Hepatic stellate cell (primary cell): ENCODE results near the gene OR2W3.

Experiments used
- DNase-seq: peaks from one replicate; pipeline ENCODE4 v3.0.0; 2011; ENCODE audit warnings: low spot score

OR2W3 gene

GRCh38 chr1:247895163-247895637 lies at the start of gene OR2W3:
TSS of gene OR2W3 (plus strand) at chr1:247895587. CDS start at chr1:247895587, 0 bp downstream.
- no peak for DNase-seq

DNA sequence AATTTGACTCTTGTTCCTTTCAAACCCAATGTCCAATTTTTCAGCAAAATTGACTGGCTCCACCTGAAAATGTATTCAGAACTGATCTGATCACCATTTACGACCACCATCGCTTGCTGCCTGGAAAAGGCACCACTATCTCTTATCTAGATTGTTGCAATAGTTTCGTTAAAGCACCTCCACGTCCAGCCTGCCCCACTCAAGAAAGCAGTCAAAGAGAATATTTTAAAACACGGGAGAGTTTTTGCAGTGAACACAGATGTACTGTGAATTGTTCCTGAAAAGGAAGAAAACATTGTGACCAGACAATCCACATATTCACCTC lies 49.7 kb upstream of the OR2W3 start:
- no peak for DNase-seq

DNA sequence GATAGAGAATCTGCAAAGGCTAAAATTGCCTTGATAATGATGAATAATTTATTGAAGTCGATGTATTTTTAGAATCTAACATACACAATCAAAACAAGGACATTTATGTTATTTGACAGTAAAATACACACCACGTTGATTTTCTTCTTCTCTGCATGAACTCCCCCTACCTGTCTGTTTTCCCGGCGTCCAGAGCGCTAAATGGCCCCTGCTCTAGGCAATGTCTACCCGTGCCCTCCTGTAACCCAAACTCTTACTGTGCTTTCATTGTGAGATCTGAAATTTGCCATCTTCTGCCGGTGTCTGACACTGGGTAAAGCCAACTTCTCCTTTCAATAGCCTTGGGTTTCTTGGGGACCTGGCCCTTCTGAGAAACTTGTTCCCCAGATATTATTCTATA lies 47.0 kb upstream of the OR2W3 start:
- no peak for DNase-seq

- no peak for DNase-seq
These were observed 45.8 kb upstream of the OR2W3 start for GRCh38 chr1:247849616-247850015.

DNA sequence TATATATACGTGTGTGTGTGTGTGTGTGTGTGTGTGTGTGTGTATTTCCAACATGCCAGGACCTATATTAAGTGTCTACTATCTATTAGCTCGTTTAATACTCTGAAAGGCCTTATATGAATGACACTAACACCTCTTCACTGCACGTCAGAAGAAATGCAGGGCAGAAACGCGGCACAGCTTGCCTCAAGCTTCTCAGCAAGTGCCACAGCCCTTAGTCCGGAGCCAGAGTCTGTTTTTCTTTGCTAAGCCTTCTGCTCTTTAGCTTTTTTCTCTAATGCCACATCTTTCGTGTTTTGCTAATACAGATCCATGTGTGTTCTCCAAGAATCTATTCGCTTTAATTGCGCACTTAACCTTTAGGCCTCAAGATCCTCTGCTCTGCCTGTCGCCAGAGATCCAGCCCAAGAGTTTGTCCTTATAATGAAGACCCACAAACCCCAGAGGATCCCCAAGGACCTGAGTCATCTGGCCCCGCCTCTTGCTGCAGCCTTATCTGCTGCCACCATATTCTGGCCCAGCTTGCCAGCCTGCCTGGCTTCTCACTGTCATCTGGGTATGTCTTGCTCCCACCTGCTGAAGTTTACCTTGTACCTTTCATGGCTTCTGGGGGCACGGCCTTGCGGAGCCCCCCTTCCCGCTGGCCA lies 40.4 kb upstream of the OR2W3 start:
- no peak for DNase-seq

DNA sequence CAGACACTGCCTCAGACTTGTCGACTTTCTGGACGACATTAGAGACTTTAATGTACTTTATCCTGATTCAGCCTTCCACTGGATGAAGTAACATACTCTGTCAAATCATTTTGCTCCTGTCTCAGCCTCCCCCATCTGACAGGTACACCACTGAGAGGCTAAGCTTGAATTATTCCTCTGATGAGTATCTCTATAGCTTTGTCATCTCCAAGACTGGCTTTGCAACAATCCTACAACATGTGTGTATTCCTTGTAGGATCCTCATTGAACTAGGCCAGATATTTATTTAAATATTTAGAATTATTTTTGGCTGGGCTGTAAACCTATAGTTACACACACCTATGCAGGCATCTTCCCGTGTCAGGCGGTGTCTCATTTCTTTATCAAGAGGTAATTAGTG lies 39.5 kb upstream of the OR2W3 start:
- DNase-seq, result no peak

DNA sequence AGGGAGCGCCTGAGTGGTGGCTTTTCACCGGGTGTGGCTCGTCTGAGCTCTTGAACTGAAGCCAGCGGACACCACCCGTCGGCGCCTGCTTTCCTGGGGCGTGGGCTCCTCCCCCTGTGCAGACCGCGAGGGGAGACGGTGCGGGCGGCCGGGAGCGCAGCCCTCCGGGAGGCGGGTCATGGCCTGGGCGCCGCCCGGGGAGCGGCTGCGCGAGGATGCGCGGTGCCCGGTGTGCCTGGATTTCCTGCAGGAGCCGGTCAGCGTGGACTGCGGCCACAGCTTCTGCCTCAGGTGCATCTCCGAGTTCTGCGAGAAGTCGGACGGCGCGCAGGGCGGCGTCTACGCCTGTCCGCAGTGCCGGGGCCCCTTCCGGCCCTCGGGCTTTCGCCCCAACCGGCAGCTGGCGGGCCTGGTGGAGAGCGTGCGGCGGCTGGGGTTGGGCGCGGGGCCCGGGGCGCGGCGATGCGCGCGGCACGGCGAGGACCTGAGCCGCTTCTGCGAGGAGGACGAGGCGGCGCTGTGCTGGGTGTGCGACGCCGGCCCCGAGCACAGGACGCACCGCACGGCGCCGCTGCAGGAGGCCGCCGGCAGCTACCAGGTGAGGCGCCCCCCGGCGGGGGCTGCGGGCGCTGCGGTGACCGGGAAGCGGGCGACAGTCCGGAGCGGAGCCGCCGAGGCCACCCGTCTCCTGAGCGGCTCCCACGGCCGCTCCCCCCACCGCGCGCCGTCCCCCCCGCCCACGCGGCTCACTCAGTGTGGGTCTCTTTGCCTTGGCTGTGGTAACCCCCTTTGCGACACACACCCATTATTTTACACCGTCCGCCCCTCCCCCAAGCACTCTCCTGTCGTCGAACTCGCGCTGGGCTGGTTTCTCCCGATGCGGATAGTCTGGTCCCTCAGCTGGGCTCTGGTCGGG lies 38.1 kb upstream of the OR2W3 start, which contains the start of gene TRIM58:
Gene TRIM58, plus strand, starts transcription at position 119 of the 916 bp plus-strand sequence. Its CDS starts 60 bp downstream, at position 179.
- DNase-seq, result peak; percentile 76

DNA sequence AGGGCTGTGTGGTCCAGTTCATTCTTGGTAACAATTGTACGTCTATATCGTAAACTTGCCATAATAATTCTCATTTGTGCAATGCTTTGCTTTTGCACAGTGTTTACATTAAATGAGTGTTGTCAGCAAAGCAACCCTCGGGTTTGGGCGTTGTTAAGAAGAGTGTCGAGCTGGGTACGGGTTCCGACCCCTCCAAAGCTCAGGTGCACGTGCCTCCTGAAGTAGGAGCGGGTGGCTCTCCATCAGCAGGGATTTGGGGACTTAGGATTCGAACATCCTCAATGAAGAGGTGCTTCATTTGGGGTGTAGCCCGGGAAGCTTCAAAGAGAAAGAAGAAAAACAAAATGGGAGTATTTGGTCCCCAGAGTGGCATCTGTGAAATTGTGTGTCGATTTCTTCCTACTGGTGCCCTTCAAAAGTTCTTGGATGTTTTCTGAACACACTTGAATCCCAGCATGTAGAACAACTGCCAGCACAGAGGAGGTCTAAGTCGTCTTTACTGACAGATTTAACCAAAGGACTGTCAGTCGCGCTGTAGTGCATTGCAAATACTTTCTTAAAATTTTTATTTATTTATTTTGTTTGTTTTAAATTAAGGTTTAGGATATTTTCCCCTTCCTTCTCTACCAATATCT lies 37.3 kb upstream of the OR2W3 start:
- peak; percentile 21 for DNase-seq

DNA sequence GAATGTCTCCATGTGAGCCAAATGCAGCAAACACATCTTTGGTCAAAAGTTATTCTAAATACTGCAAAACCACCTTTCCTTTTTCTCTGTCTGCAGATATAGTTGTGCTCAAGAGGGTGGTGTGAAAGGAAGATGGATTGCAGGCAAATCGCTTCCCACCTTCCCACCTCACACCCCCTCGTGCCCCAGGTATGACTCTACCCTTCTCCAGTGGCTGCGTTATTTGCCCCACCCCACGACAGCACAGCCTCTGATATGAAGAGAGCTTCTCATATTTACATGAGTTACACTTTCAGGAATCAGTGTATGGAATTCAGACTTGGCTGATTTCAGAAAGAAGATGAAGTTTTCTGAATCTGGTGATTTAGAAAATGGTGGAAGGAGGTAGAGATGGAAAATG lies 32.6 kb upstream of the OR2W3 start:
- no peak for DNase-seq

DNA sequence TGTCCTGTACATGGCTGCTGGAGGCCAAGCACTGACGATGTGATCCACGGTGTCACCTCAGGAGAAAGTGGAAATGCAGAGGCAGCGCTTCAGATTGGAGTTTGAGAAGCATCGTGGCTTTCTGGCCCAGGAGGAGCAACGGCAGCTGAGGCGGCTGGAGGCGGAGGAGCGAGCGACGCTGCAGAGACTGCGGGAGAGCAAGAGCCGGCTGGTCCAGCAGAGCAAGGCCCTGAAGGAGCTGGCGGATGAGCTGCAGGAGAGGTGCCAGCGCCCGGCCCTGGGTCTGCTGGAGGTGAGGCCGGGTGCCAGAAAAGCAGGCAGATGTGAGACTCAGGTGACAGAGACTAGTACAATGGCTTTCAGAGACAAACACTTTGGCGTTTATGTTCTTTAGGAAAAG lies 30.7 kb upstream of the OR2W3 start:
- DNase-seq, result no peak

- DNase-seq, result peak; percentile 24
These were observed 30.0 kb upstream of the OR2W3 start for GRCh38 chr1:247865416-247865815.

DNA sequence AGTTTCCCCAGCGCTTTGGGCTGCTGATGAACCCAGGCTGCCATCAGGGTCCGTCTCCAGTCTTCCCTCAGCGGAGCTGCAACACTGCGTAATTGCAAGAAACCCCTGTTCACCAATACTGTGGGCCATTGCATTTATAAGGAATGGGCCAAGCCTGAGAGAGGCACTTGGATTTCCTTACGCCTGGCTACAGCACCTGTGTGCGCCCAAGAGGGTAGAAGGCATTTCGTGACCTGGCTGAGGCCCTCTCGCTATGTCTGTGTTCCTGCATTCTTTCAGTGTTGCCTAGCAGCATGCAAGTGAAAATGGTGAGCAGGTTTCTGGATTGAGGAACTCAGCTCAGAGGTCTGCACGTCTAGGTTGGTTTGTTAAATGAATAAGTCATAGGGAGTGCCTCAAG lies 12.0 kb upstream of the OR2W3 start:
- DNase-seq, result no peak

DNA sequence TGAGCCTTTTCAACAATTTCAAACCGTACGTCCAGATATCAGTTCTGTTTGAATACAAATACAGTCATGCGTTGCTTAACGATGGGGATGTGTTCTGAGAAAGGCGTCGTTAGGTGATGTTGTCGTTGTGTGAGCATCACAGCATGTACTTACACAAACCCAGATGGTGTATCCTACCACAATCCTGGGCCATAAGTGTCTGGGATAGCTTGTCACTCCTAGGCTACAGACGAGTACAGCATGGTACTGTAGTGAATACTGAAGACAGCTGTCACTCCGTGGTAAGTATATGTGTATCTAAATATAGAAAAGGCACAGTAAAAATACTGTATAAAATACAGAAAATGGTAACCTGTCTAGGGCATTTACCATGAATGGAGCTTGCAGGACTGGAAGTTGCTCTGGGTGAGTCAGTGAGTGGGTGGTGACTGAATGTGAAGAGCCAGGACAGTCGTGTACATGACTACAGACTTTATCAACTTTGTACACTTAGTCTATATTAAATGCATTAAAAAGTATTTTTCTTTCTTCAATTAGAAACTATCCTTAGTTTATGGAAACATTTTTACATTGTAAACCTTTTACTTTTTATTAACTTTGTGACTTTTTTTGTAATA lies 10.5 kb upstream of the OR2W3 start:
- DNase-seq, result no peak

GRCh38 chr1:247895976-247896375 lies 589 bp downstream of the OR2W3 start:
- DNase-seq, result no peak

- DNase-seq, result no peak
These were observed 8.7 kb downstream of the OR2W3 start for GRCh38 chr1:247904122-247904521.

DNA sequence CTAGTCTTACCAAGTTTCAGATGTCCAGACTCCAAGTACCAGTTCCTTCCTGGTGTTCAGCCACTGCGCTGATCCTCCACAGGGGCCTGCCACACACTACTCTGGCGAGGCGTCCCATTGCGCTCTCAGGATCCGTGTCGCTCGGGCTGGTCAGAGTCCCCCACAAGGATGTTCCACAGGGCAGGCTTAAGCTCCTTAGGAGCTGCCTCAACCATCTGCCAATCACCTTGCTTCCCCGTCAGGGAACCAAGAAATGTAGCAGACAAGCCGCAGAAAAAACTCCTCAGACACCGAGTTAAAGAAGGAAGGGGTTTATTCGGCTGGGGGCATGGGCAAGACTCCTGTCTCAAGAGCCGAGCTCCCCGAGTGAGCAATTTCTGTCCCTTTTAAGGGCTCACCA lies 9.8 kb downstream of the OR2W3 start:
- DNase-seq, result no peak

DNA sequence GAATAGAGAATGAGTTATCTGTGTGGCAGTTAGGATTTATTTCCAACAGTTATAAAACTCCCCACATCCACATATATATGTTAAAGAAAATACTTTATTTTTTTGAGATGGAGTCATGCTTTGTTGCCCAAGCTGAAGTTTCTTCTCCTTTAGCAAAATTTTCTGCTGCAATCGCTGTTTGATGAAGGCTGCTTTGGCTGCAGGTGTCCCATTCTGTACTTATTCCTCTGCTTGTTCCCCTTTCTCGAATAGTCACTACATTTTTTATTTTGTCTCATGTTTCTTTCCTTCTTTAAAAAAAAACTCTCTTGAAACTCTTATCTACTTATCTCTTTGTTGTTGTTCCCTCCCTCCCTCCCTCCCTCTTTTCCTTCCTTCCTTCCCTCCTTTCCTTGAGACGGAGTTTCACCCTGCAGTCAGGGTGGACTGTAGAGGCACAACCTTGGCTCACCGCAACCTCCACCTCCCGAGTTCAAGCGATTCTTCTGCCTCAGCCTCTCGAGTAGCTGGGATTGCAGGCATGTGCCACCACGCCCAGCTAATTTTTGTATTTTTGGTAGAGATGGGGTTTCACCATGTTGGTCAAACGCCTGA lies 10.6 kb downstream of the OR2W3 start:
- DNase-seq, result no peak

DNA sequence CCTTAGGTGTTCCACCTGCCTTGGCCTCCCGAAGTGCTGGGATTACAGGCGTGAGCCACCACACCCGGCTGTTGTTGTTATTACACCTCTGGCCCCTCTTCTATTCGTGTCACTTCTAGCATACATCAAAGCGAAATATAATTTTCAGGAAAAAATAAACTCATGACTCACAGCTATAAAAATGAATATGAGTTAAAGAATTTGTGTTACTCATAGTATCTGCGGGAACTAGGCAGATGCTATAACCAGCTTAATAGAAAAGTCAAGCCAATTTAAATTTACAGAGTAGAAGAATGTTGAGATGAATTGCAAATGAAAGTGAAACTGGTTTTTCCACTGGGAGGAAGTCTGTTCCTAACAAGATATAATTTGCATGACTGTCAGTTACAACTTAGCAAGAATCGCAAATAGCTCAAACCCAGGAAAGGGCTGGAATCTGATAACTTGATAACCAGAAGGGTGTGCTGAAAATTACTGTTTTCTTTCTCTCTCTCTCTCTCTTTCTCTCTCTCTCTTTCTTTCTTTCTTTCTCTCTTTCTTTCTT lies 11.2 kb downstream of the OR2W3 start:
- peak; percentile 78 for DNase-seq

DNA sequence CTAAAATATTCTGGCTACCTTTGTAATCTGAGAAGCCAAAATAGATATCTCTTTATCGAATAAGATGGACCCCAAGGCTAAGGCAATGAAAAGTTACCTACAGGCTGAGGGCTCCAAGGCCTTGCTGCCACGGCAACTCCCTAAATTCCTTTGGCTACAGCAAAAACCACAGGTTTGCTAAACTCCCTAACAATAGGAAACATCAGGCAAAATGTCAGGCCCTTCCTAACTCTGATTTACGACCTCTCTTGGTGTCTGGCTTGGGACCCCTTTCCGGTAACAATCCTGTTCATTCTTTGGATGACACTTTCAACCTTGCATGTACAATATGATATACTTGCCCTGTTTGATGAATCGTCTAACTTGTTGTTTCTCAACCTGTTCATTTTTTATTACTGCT lies 13.4 kb downstream of the OR2W3 start:
- no peak for DNase-seq

GRCh38 chr1:247913786-247914185 lies 18.4 kb downstream of the OR2W3 start:
- DNase-seq, result no peak

DNA sequence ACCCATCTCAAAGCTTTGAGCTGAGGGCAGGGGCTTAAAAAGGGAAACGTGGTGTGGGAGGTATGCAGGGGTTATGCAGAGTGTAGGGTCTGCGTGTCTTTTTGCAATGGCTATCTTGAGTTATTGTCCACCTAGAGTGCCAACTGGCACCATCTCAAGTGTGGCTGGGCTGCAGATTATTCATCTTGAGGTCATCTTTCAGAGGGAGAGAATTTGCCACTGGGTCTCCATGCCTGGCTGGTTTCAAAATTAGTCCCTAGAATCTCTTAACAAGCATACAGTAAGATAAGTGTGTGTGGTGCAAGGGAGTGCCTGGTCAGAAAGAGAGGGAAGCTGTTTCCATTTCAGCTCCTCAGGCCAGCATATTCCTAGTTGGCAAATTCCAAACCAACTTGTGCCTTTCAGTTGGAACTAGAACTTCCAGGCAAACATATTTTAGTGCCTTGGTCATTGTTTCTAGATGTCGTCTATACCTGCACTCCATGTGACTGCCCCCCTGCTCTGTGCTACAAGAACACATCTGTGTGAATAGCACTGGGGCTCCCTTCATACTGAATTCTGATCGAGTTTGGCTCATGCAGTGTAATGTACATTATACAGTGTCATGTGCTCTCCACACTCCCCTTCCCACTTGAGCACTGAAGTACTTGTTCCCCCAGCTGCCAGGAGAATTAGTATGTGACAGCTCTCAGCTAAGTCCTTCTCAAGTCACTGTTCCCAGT lies 19.7 kb downstream of the OR2W3 start:
- no peak for DNase-seq
